HG03095 (cell line): Measurements from ENCODE around the gene GNAL.
"Not testable (repeated sequence)": the region's sequence is repeated elsewhere in the genome, so short reads cannot be mapped to it uniquely, and the experiment has no call there.

Source experiments
- ATAC-seq: cut with Tn5 transposase; IDR thresholded peaks from one replicate; pipeline ENCODE4 v1.9.1; 2021; ENCODE audit warnings: moderate library complexity; ENCODE audit not compliant: unreplicated experiment

Gene GNAL

DNA sequence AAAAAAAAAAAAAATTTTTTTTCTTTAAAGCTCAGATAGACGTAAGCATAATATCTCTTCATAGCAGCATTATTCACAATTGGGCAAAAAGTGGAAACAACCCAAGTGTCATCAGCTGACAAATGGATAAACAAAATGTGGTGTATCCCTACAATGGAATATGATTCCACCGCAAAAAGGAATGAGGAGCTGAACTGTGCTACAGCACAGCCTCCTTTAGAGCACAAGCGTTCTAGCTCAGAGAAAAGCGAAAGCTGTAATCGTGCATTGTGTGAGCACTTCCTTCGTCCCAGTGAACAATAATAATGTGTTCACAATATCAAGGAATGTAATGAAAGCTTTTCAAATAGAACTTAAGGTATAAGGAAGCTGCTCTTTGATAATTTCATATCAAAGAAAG lies 150.5 kb downstream of the GNAL start:
- ATAC-seq, result no peak

DNA sequence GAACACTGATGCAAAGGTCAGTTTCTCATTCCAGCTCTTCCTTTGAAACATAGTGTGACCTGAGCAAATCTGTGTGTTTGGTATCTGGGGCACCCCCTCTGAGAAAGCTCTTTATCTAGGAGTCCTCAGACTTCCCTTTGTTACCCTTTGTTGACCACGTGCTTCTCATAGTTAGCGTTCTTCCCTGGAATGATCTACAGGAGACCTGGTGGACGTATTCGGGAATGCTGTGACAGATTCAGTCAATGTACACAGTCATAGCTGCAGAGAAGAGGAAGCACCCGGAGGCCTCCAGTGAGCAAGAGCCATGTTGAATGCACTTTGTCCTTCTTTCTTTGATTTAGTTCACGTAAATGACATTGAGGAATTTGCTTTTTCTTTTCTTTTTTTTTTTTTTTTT lies 151.4 kb downstream of the GNAL start:
- no peak for ATAC-seq

DNA sequence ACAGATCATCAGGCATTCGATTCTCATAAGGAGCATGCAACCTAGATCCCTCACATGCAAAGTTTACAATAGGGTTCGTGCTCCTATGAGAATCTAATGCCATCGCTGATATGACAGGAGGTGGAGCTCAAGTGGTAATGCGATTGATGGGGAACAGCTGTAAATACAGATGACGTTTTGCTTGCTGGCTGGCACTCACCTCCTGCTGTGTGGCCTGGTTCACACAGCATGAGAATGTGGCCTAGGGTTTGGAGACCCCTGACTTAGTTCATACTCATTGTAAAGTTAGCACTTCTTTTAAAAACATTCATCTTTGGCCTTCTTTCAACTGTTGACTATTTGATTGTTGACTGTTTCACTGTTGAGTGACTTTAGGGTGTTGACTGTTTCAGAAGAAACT lies 153.5 kb downstream of the GNAL start:
- no peak for ATAC-seq

DNA sequence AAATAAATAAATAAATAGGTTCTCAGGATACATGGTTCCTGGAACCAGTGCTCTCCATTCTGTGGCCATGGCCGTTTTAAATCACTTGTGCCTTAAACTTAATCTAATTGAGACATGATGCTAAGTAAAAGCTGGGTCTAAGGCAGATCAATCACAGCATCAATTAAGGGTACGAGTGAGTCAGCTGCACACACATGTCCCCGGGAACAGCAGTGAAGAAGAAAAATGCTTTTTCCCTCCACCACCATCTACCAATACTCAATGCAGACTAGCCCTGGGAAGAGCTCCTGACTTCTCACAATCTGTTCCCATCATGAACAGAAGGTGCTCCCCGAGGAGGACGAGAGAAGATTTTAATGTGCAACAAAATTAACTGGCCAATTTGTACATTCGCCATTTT lies 155.4 kb downstream of the GNAL start:
- ATAC-seq, result no peak

DNA sequence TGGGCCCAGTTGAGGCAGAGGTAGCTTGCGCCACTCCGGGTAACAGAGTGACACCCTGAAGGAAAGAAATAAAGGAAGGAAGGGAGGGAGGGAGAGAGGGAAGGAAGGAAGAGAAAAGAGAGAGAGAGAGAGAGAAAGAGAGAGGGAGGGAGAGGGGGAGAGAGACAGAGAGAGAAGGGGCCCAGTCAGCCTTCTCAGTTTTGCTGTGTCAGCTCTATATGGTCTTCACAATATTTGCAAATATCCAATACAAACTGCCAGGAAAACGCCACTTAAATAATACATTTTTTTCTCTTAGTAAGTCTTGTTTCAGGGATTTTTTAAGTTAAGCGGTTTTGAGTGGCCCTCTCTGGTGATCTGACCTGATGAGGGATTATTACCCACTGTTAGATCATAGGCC lies 156.6 kb downstream of the GNAL start:
- ATAC-seq, result no peak

DNA sequence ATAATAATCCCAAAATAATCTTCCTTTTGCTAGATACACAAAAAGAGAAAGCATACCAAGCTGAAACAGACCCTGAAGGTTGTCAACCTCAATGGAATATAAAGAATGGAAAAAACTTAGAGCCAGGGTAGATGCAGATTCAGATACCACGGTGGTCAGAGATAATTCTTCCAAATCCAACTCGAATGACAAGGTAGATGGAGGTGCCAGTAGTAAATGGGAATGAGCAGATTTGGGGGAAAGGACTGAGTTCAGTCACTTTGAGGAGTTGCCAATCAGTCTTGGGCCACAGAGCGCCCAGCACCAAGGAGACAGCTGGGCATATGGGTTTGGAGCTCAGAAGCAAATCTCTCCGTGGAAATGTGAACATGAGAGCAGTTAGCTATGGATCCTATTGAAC lies 158.7 kb downstream of the GNAL start:
- no peak for ATAC-seq

DNA sequence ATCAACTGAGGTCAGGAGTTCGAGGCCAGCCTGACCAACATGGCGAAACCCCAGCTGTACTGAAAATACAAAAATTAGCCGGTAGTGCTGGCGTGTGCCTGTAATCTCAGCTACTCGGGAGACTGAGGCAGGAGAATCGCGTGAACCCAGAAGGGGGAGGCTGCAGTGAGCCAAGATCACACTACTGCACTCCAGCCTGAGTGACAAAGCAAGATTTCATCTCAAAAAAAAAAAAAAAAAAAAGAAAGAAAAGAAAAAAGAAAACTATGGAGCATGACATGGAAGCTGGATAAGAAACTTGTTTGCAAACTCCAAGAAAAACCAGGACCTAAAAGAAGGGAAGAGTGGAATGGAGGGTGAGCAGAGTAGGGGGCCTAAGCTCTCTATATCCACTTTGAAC lies 160.2 kb downstream of the GNAL start:
- no peak for ATAC-seq

DNA sequence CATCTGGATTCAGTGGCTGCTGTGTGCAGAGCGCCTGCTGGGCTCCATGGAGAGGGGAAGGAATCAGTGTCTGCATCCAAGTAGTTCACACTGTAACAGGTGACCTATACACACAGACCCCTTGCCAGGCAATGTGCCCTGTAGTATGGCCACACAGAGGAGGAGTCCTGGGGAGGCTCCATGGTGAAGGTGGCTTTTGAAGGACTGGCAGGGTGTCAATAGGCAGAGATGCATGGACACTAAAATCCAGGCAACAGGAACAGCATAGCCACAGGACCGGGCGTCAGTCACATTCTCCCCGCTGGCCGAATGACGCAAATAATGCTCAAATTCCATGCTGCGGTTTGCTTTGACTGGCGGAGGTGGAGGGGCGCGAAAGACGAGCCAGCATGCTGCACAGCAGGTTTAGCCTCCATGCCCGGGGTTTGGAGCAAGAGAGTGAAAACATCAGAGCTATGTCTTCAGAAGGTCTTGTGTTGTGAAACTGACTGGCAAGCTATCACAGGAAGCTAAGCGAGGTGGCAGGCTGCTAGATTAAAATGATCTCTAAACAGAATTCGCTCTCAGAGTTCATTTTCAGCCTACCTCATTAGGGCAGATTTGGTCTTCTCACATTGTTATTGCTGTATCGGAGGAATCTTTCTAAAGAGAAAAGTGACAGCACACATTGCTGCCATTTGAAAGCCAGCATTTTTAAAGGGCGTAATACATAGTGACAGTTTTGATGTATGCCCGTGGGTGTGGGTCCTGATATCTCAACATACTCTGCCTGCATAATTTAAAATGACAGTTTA lies 161.0 kb downstream of the GNAL start:
- ATAC-seq, result no peak

DNA sequence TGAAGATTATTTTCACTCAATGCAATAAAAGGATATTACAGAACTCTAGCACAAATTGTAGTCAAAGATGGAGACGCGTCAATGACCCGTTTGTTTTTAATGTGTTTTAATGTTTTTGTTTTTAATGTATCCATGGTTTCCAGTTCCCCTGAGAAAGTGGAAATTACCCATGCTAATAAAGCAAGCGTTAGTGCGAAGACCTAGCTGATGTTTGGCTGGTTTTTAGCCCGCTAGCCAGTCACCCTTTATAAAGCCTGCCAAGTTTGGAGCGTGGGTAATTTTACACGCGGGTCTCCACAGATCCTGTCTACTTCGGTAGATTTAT lies 161.7 kb downstream of the GNAL start:
- peak; percentile 23 for ATAC-seq

DNA sequence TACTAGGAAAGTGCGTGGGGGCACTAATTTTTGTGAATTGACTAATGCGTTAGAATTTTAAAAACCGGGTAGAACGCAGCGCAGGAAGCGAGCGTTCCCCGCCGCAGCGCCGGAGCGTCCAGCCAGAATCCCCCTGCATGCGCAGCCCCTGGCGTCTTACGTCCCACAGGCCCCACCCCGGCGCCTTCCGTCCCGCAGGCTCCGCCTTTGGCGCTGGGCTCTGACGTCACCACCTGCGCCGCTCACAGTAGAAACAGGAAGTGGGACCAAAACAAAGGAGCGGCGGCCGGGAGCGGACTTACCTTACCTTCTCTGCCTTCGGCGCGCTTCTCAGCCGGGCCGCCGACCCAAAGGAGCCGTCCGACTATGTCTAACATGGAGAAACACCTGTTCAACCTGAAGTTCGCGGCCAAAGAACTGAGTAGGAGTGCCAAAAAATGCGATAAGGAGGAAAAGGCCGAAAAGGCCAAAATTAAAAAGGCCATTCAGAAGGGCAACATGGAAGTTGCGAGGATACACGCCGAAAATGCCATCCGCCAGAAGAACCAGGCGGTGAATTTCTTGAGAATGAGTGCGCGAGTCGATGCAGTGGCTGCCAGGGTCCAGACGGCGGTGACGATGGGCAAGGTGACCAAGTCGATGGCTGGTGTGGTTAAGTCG lies 162.2 kb downstream of the GNAL start, which contains the start of gene CHMP1B:
Gene CHMP1B, plus strand, starts transcription at position 268 of the 660 bp plus-strand sequence. Its CDS starts 99 bp downstream, at position 367.
- ATAC-seq, result peak; percentile 92

DNA sequence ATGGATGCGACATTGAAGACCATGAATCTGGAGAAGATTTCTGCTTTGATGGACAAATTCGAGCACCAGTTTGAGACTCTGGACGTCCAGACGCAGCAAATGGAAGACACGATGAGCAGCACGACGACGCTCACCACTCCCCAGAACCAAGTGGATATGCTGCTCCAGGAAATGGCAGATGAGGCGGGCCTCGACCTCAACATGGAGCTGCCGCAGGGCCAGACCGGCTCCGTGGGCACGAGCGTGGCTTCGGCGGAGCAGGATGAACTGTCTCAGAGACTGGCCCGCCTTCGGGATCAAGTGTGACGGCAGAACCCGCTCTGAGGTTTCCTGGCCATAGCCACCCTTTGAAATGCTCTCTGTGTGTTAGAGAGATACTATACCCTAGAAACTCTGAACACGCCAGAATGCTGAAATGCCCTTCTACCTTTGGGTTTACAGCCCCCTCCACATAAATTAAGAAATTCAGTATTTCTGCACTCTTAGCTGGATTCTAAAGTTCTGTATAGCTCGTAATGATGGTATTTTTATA lies 162.8 kb downstream of the GNAL start:
- no peak for ATAC-seq

DNA sequence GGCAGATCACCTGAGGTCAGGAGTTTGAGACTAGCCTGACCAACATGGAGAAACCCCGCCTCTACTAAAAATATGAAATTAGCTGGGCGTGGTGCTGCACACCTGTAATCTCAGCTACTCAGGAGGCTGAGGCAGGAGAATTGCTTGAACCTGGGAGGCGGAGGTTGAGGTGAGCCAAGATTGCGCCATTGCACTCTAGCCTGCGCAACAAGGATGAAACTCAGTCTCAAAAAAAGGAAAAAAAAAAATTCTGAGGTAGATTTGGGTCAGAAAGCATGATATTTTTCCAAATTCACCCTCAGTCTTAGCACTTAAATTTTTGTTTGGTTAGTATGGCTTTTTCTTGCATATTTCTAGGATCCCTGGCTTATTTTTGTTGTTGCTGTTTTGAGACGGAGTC lies 165.5 kb downstream of the GNAL start:
- ATAC-seq, result not testable (repeated sequence)

DNA sequence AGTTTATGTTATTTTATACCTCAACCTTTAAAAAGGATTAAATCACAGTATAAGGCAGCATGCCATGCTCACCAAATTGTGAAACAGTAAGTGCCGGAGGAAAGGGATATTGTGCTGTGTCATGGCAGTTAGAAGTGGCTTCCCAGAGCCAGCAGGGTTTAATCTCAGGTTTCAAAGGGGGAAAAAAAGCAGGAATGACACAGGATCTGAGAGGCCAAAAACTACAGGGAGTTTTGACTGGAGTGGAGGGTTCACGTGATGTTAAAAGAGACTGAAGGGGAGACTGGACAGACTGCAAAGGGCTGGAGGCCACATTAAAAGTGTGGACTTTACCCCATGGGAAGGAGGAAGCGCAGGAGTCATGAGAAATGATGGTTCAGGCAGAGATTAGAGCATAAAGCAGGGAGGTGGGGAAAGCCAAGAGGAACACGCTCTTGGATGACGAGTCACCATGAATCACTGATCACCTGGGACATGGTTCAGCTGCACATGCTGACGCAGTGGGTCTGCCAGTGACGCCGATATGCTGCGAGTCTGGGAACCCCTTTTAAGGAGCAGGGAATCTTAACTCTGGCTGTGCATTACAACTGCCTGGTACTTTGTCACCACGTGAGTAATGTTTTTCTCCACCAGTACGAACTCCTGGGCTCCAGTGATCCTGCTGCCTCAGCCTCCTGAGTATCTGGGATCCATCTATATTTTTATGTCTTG lies 168.3 kb downstream of the GNAL start:
- ATAC-seq, result no peak

DNA sequence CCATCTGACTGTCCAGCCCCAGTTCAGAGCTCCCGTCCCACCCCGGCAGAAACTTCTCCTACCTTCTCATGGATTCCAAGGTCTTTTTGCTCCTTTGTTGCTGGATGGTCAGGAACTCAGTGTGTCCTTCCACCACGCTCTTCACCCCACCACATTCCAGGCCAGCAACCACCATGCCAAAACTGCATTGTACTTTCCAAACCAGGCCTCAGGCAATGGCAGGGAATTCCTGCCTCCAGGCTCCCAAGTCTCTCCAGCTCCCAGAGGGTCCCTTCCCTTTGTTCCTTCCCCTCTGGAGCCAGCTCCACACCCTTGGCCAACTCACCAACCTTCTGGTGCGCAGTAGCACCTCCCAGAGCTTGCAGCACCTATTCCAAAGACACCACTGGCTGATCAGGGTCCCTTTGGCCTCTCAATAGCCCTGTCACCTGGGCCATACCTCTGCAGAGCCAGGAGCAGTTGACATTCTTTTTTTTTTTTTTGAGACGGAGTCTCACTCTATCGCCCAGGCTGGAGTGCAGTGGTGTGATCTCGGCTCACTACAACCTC lies 170.3 kb downstream of the GNAL start:
- no peak for ATAC-seq

DNA sequence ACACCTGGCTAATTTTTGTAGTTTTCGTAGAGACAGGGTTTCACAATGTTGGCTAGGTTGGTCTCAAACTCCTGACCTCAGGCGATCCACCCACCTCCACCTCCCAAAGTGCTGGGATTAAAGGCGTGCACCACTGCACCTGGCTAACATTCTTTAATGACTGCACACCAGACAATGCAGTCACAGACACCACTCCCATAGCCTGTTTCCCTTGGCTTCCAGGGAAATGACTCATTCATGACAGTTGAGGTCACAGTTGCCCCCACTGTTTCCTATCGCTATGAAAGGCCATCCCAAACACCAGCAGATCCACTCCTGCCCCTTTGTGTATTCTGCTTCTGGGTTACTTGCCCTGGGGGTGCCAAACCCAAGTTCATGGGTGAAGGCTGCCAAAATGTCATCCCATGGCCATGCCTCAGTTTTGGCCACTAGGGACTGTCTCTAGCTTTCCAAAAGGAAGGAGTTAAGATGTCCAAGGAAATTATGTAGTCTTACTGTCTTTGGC lies 170.9 kb downstream of the GNAL start:
- ATAC-seq, result no peak

DNA sequence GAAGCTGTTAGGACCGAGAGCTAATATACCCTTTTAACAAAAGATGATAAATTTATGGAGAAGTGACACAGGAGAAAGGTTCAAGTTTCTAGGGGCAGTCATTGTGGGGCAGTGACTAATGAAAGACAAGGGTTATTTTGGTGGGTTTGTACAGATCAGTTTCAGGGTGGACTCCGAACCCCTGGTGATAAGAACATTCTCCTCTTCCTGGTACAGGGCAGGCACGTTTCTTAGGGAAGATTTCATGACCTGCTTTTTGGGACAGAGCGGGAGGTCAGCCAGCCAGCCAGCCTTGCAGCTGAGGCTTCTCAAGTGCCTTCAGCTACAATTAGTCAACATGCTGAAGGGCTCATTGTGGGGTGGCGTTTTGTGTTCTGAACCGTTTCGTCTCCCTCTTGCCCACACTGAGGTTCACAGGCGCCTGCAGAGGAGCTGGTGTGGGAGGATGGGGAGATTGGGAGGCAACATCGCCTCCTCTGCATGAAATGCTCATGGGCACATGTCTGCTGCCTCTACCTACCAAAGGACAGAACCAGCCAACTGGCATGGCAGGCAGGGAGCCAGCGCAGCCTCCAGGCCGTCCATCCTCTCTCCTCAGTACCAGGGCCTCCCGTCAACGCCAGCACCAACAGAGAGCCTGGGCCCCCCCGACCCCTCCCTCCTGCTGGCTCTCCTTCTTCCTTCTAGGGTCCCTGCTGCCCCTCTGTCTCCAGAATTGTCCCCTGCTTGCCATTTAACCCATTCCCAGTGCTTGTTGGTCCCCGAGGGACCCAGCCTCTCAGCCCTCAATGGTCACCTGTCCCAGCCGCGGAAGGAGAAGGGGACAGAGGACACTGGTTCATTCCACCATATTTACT lies 171.8 kb downstream of the GNAL start:
- ATAC-seq, result no peak

DNA sequence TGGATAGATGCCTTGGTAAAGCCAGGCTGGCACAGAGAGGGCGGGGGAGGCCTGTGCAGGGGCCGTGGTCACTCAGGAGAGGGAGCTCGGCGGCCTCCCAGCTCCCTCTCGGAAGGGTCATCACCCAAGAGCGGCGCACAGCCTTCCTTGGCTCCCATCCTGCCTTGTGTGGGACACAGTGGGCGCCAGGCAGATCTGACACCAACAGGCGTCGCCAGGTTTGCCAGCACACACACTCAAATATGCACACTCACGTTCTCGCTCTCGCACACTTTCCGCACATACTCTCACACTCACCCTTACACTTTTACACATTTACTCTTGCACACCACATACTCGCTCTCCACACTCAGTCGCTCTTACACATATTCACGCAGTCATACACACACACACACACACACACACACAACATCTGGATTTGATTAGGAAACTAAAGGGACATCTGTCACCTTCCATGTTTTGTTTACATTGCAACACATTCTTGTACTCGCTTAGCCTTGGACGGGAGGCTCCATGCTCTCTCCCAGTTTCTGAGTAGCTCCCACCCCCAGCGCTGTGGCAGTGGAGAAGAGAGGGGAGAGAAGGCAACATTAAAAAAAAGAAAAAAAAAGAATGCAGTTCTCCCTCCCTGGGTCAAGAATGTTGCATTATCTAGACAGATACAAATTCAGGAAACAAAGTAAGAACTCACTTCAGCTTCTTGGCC lies 172.7 kb downstream of the GNAL start:
- ATAC-seq, result no peak

DNA sequence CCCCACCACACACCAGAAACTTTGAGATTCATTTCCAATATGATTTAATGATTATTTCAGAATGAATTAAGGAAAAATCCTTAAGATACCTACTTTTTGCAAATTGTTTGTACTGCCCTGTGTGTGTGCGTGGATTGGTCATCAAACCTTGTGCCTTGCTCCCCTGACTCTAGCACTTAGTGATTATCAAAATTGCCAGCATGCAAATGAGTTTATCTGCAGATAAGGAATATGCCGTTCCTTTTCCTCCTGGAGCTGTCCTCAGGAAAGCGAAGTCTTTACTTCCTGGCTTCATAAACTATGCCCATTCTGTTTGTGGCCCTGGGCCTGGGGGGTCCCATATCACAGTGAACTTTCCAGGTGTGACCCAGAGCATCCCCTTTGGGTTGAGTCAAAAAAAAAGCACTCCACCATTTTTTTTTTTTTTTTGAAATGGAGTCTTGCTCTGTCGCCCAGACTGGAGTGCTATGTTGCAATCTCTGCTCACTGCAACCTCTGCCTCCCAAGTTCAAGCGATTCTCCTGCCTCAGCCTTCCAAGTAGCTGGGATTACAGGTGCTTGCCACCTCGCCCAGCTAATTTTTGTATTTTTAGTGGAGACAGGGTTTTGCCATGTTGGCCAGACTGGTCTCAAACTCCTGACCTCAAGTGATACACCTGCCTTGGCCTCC lies 173.5 kb downstream of the GNAL start:
- no peak for ATAC-seq

DNA sequence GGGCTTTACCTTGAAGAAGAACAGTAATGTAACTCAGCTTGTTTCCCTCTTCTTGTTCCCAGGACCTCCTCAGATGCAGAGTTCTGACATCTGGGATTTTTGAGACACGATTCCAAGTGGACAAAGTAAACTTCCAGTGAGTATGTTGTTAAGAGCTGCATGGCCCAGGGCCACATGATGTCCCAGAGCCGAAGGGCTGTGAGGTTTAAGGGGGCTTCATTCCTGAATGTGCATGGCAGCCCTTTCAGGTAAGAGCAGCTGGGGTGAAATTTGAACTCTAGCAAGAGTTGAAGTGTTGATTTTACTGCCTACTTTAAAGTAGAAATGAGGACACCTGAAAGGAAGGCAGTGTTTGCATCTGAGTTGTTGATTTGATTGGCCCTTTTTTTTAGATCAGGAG lies 175.4 kb downstream of the GNAL start:
- ATAC-seq, result no peak
